IMR-90 (cell line): ENCODE measurements around the gene HACL1. TPM values are rescaled to one million over a fixed set of nuclear protein-coding genes. Genes with fewer than 3 reads are reported as not detected.

ENCODE experiments used
- ATAC-seq: fragments of 200-7000 bp; cut with Tn5 transposase; 2 replicates; pipeline ENCODE4 v1.9.1; 2020; ENCODE audit warnings: low read depth, mild to moderate bottlenecking, moderate library complexity
- BruUV-seq: library from RNA; stranded (reverse); fragments of 400-500 nt; replicated peaks from 2 replicates; lab custom pipeline; 2021; lab: Mats Ljungman, UMichigan
- CTCF ChIA-PET: fragments of 300-600 bp; formaldehyde crosslinking; extraction: SDS; loops from one replicate; lab custom pipeline; 2021; ENCODE audit warnings: antibody characterized with exemption; lab: Yijun Ruan, JAX
- POLR2A ChIA-PET: fragments of 300-600 bp; sonication (Branson Sonifier 250); formaldehyde crosslinking; loops from one replicate; lab custom pipeline; 2022; ENCODE audit warnings: antibody characterized with exemption; ENCODE audit not compliant: unreplicated experiment; lab: Charles Lee
- DNase-seq: peaks from one replicate; pipeline ENCODE4 v3.0.0; 2013
- H2AFZ ChIP-seq: replicated peaks from 2 replicates; pipeline ENCODE3; 2013; ENCODE audit warnings: low read length, mild to moderate bottlenecking; ENCODE audit not compliant: poor library complexity
- H2AK5ac ChIP-seq: 2 replicates; pipeline ENCODE4 v1.6.1; 2013; ENCODE audit warnings: low read depth, low read length, inconsistent platforms
- H2AK9ac ChIP-seq: replicated peaks from 2 replicates; pipeline ENCODE3; 2013; ENCODE audit warnings: mild to moderate bottlenecking, low read depth, low read length, moderate library complexity; ENCODE audit not compliant: poor library complexity
- H2BK120ac ChIP-seq: 2 replicates; pipeline ENCODE4 v1.6.1; 2013; ENCODE audit warnings: low read depth, low read length, inconsistent platforms
- H2BK15ac ChIP-seq: 3 replicates; pipeline ENCODE4 v1.6.1; 2013; ENCODE audit warnings: low read depth, low read length, inconsistent platforms
- H2BK20ac ChIP-seq: 2 replicates; pipeline ENCODE4 v1.6.1; 2013; ENCODE audit warnings: low read depth, mild to moderate bottlenecking, inconsistent platforms, low read length, moderate library complexity
- H2BK5ac ChIP-seq: 2 replicates; pipeline ENCODE4 v1.6.1; 2013; ENCODE audit warnings: mild to moderate bottlenecking, low read depth, low read length, inconsistent platforms; ENCODE audit not compliant: poor library complexity, severe bottlenecking
- H3K14ac ChIP-seq: replicated peaks from 2 replicates; pipeline ENCODE4 v1.6.1; 2013; ENCODE audit warnings: low read depth, low read length, inconsistent platforms
- H3K18ac ChIP-seq: 2 replicates; pipeline ENCODE4 v1.6.1; 2013; ENCODE audit warnings: low read depth, low read length, control low read depth
- H3K23ac ChIP-seq: 2 replicates; pipeline ENCODE4 v1.6.1; 2013; ENCODE audit warnings: low read depth, low read length, inconsistent platforms
- H3K27ac ChIP-seq: 2 replicates; pipeline ENCODE4 v1.5.1; 2013; ENCODE audit warnings: mild to moderate bottlenecking, control low read depth, low read length; ENCODE audit not compliant: insufficient read depth
- H3K27me3 ChIP-seq: 2 replicates; pipeline ENCODE4 v1.6.1; 2013; ENCODE audit warnings: low read length; ENCODE audit not compliant: control insufficient read depth, insufficient read depth
- H3K36me3 ChIP-seq: 2 replicates; pipeline ENCODE4 v1.6.1; 2013; ENCODE audit warnings: low read length, mixed read lengths; ENCODE audit not compliant: control insufficient read depth, insufficient read depth
- H3K4ac ChIP-seq: 2 replicates; pipeline ENCODE4 v1.6.1; 2013; ENCODE audit warnings: low read depth, low read length, inconsistent platforms
- H3K4me1 ChIP-seq: 2 replicates; pipeline ENCODE4 v1.6.1; 2013; ENCODE audit warnings: low read length, mixed read lengths; ENCODE audit not compliant: control insufficient read depth, insufficient read depth
- H3K4me2 ChIP-seq: 2 replicates; pipeline ENCODE4 v1.6.1; 2013; ENCODE audit warnings: low read depth, mild to moderate bottlenecking, control low read depth, low read length, moderate library complexity
- H3K4me3 ChIP-seq: 2 replicates; pipeline ENCODE4 v1.5.1; 2013; ENCODE audit warnings: low read depth, mild to moderate bottlenecking, control low read depth, low read length, moderate library complexity; ENCODE audit not compliant: insufficient read depth
- H3K56ac ChIP-seq: 2 replicates; pipeline ENCODE4 v1.6.1; 2013; ENCODE audit warnings: low read length, inconsistent platforms; ENCODE audit not compliant: insufficient read depth; ENCODE audit errors: extremely low read depth
- H3K79me1 ChIP-seq, 2 experiments: 2 replicates each; pipeline ENCODE4 v1.6.1; 2013; ENCODE audit warnings: low read length in 2 of 2, inconsistent platforms in 1 of 2, low read depth in 1 of 2
- H3K9ac ChIP-seq: 2 replicates; pipeline ENCODE4 v1.6.1; 2013; ENCODE audit warnings: low read depth, low read length, control low read depth
- H3K9me1 ChIP-seq: 2 replicates; pipeline ENCODE4 v1.6.1; 2013; ENCODE audit warnings: low read length, inconsistent platforms; ENCODE audit not compliant: insufficient read depth
- H3K9me3 ChIP-seq: 2 replicates; pipeline ENCODE4 v1.6.1; 2013; ENCODE audit warnings: low read length; ENCODE audit not compliant: control insufficient read depth, insufficient read depth
- H4K20me1 ChIP-seq: 2 replicates; pipeline ENCODE4 v1.6.1; 2013; ENCODE audit warnings: low read length, inconsistent platforms; ENCODE audit not compliant: insufficient read depth
- H4K5ac ChIP-seq: 2 replicates; pipeline ENCODE4 v1.6.1; 2013; ENCODE audit warnings: mild to moderate bottlenecking, low read depth, low read length, control low read depth
- H4K8ac ChIP-seq, 2 experiments: 2 replicates each; pipeline ENCODE4 v1.6.1; 2013; ENCODE audit warnings: low read depth in 2 of 2, low read length in 2 of 2, control low read depth in 1 of 2, inconsistent platforms in 1 of 2
- H4K91ac ChIP-seq: 2 replicates; pipeline ENCODE4 v1.6.1; 2013; ENCODE audit warnings: low read depth, low read length, inconsistent platforms; ENCODE audit not compliant: insufficient read depth
- MAFK ChIP-seq: IDR thresholded peaks from 2 replicates; pipeline ENCODE4 v1.6.1; 2012; ENCODE audit warnings: low read depth, low read length, improper control_type of control experiment
- MAZ ChIP-seq: IDR thresholded peaks from 2 replicates; pipeline ENCODE4 v1.6.1; 2012; ENCODE audit warnings: low read depth, mild to moderate bottlenecking, low read length, improper control_type of control experiment, moderate library complexity, borderline replicate concordance
- WGBS, 2 experiments: methylation state at CpG; one replicate each; pipeline versions ENCODE4 v1.1.5 to v1.1.7; 2013; ENCODE audit warnings: missing lambda C conversion rate in 2 of 2; ENCODE audit not compliant: insufficient read length in 1 of 2; ENCODE audit errors: extremely low coverage in 2 of 2; 5-methylcytosine and 5-hydroxymethylcytosine counted together
- dilution Hi-C: fragments of 300-500 bp; cut with HindIII; formaldehyde crosslinking; loops from one replicate; pipeline ENCODE4 v1.14.3; 2018; ENCODE audit warnings: low sequenced_read_pairs; ENCODE audit not compliant: unreplicated experiment
- in situ Hi-C: fragments of 300-500 bp; cut with MboI; formaldehyde crosslinking; loops from 3 replicates; pipeline ENCODE4 v1.14.3; 2019; ENCODE audit warnings: low sequenced_read_pairs, inconsistent platforms, mixed read lengths
- intact Hi-C: fragments of 100-400 bp; cut with micrococcal nuclease; formaldehyde crosslinking; loops from 2 replicates; pipeline ENCODE4 v1.10.0; 2022
- polyA plus RNA-seq, 3 experiments: library from polyadenylated mRNA; depleted of rRNA; stranded (reverse); fragments of >200 nt; gene quantifications; 2 replicates each; pipeline ENCODE4 v1.2.3, GENCODE V29; 2012; ENCODE audit warnings: low replicate concordance in 1 of 3
- total RNA-seq: library from RNA; depleted of rRNA; stranded (reverse); fragments of >200 nt; gene quantifications from 2 replicates; pipeline ENCODE4 v1.2.3, GENCODE V29; 2012

HACL1 gene
- total and polyA plus RNA-seq, 2 of the 4 experiments (the other 2 are of a cell fraction), result 9.9 to 28.1 TPM

GRCh38 chr3:15585111-15585845 lies 16.1 kb downstream of the HACL1 start:
- no peaks in the 10 kb centered on the region for H4K20me1 ChIP-seq
- ChIA-PET POLR2A (no interaction called here), CTCF (no interaction called here)
- no peak overlapping the region for H3K14ac ChIP-seq
- H2BK120ac ChIP-seq, result no peak overlapping the region
- H2BK20ac ChIP-seq, result no peak overlapping the region
- no peak overlapping the region for H4K5ac ChIP-seq
- no peak overlapping the region for H2BK15ac ChIP-seq
- no peaks in the 10 kb centered on the region for H3K9me3 ChIP-seq
- no peaks in the 10 kb centered on the region; the same call in 1 of the 2 replicates for H3K9me1 ChIP-seq
- no peak overlapping the region for H2BK5ac ChIP-seq
- no peak overlapping the region for H3K4ac ChIP-seq
- H4K8ac ChIP-seq, result no peak overlapping the region
- no peak overlapping the region for H3K27ac ChIP-seq
- WGBS, 2 experiments, result no CpG with 5 or more reads among the region's 6 CpGs
- no peak overlapping the region for H2AFZ ChIP-seq
- no peak overlapping the region for H3K4me3 ChIP-seq
- ATAC-seq (no peak), DNase-seq (peak; percentile 30)
- in situ Hi-C loops (no loop called here), dilution Hi-C loops (no loop called here), intact Hi-C loops (no loop called here)
- peaks cover 24% of the 10 kb centered on the region for H3K36me3 ChIP-seq
- no peak overlapping the region for H2AK9ac ChIP-seq
- no peak for TF ChIP-seq MAZ
- TF ChIP-seq MAFK, result no peak
- no TSS peak for BruUV-seq
- H2AK5ac ChIP-seq, result no peak overlapping the region
- no peak overlapping the region for H4K91ac ChIP-seq
- no peak overlapping the region for H3K4me2 ChIP-seq
- H3K27me3 ChIP-seq, result no peaks in the 10 kb centered on the region
- H3K56ac ChIP-seq, result no peak overlapping the region
- no peaks in the 10 kb centered on the region for H3K79me1 ChIP-seq
- no peaks in the 10 kb centered on the region for H3K4me1 ChIP-seq
- H3K23ac ChIP-seq, result no peak overlapping the region
- H3K9ac ChIP-seq, result no peak overlapping the region
- no peak overlapping the region for H3K18ac ChIP-seq
